ENCODE results near the gene HNRNPDL. TPM values are rescaled to one million over a fixed set of nuclear protein-coding genes. Genes with fewer than 3 reads are reported as not detected.
"Not testable (repeated sequence)": the region's sequence is repeated elsewhere in the genome, so short reads cannot be mapped to it uniquely, and the experiment has no call there.

The HNRNPDL gene
- total RNA-seq, 1 donor from 2014 or later, result 93.5 TPM

DNA sequence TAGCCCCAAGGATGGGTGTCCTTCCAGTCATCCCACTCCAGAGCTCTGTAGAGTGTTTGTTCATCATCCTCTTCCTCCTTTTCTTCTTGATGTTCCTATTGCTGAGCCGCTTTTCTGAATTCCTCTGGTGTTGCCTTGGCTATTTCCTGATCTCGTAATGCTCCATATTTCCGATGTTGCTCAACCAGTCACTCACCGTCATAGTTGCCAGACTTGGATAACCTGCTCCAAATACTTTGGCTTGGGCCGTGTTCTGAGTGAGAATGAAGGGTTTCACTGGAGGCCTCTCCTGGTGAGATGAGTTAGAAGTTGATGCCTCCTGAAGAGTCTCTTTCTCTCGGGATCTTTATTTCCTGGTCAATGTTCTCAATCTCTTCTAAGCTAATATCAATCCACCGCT is 28.7 kb downstream of the HNRNPDL start:
- Histone ChIP-seq H3K4me3 (no peak overlapping the region), H3K36me3 (no peaks in the 10 kb centered on the region), H3K9me3 (replicated peaks) (no peaks in the 10 kb centered on the region), H3K27ac (replicated peaks) (no peak overlapping the region), H3K27me3 (ENCODE audit: low read depth) (no peaks in the 10 kb centered on the region), H3K4me1 (no peaks in the 10 kb centered on the region)
- intact Hi-C loops (cut with micrococcal nuclease), result no loop called here
- no peak for DNase-seq
- no peak for TF ChIP-seq CTCF (IDR thresholded peaks at IDR 0.05; ENCODE audit: borderline replicate concordance)

DNA sequence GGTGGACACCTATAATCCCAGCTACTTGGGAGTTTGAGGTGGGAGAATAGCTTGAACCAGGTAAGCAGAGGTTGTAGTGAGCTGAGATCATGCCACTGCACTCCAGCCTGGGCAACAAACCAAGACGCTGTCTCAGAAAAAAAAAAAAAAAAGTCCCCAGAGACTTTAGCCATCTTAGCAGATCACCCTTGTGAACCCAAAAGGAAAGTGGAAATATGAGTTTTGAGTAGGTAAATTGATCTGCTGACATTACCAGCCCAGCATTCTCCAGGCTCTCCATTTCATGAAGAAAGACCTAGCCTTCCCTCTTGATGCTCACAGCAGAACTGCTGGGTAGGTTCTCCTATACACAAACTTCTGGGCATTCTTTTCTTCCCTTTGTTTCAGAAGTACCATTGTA is 32.0 kb downstream of the HNRNPDL start:
- no peak for DNase-seq
- Histone ChIP-seq H3K9me3 (replicated peaks) (no peaks in the 10 kb centered on the region), H3K27ac (replicated peaks) (no peak overlapping the region), H3K4me1 (no peaks in the 10 kb centered on the region), H3K36me3 (no peaks in the 10 kb centered on the region), H3K27me3 (ENCODE audit: low read depth) (no peaks in the 10 kb centered on the region), H3K4me3 (no peak overlapping the region)
- intact Hi-C loops (cut with micrococcal nuclease), result no loop called here
- no peak for TF ChIP-seq CTCF (IDR thresholded peaks at IDR 0.05; ENCODE audit: borderline replicate concordance)

- Histone ChIP-seq H3K36me3 (no peaks in the 10 kb centered on the region), H3K9me3 (replicated peaks) (no peaks in the 10 kb centered on the region), H3K4me3 (no peak overlapping the region), H3K4me1 (no peaks in the 10 kb centered on the region), H3K27me3 (ENCODE audit: low read depth) (no peaks in the 10 kb centered on the region), H3K27ac (replicated peaks) (no peak overlapping the region)
- intact Hi-C loops (cut with micrococcal nuclease), result no loop called here
- TF ChIP-seq CTCF (IDR thresholded peaks at IDR 0.05; ENCODE audit: borderline replicate concordance), result no peak
- no peak for DNase-seq
Measured at GRCh38 chr4:82397527-82397926, 32.7 kb downstream of the HNRNPDL start.

- H3K4me3 ChIP-seq, result no peak overlapping the region
- H3K4me1 ChIP-seq, result no peaks in the 10 kb centered on the region
- TF ChIP-seq CTCF (IDR thresholded peaks at IDR 0.05; ENCODE audit: borderline replicate concordance), result no peak
- H3K36me3 ChIP-seq, result no peaks in the 10 kb centered on the region
- no peaks in the 10 kb centered on the region for H3K27me3 ChIP-seq (ENCODE audit: low read depth)
- no peak overlapping the region for H3K27ac ChIP-seq (replicated peaks)
- intact Hi-C loops (cut with micrococcal nuclease), result no loop called here
- DNase-seq, result no peak
- H3K9me3 ChIP-seq (replicated peaks), result no peaks in the 10 kb centered on the region
Measured at GRCh38 chr4:82394896-82395295, 35.4 kb downstream of the HNRNPDL start.

DNA sequence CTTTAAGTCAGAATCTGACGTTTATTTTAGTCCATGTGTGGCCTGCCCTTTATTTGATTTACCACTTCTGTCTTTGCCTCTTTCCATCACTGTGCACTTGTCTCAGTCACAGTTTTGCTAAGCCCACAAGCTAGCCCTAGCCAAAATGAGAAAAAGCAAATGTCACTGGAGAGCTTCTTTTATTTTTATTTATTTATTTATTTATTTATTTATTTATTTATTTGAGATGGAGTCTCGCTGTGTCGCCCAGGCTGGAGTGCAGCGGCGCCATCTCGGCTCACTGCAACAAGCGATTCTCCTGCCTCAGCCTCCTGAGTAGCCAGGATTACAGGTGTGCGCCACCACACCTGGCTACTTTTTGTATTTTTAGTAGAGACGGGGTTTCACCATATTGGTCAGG is 40.2 kb downstream of the HNRNPDL start:
- intact Hi-C loops (cut with micrococcal nuclease); H3K27ac ChIP-seq (replicated peaks); DNase-seq; H3K4me3 ChIP-seq; H3K9me3 ChIP-seq (replicated peaks); H3K27me3 ChIP-seq (ENCODE audit: low read depth); H3K36me3 ChIP-seq: not testable (repeated sequence)
- H3K4me1 ChIP-seq, result peaks cover 12% of the 10 kb centered on the region

- intact Hi-C loops (cut with micrococcal nuclease), result no loop called here
- Histone ChIP-seq H3K36me3 (no peaks in the 10 kb centered on the region), H3K4me1 (peaks cover 12% of the 10 kb centered on the region), H3K9me3 (replicated peaks) (no peaks in the 10 kb centered on the region), H3K27ac (replicated peaks) (no peak overlapping the region), H3K4me3 (no peak overlapping the region), H3K27me3 (ENCODE audit: low read depth) (no peaks in the 10 kb centered on the region)
- peak; percentile 48 for TF ChIP-seq CTCF (IDR thresholded peaks at IDR 0.05; ENCODE audit: borderline replicate concordance)
- no peak for DNase-seq
Measured at GRCh38 chr4:82388405-82388804, 41.9 kb downstream of the HNRNPDL start.

DNA sequence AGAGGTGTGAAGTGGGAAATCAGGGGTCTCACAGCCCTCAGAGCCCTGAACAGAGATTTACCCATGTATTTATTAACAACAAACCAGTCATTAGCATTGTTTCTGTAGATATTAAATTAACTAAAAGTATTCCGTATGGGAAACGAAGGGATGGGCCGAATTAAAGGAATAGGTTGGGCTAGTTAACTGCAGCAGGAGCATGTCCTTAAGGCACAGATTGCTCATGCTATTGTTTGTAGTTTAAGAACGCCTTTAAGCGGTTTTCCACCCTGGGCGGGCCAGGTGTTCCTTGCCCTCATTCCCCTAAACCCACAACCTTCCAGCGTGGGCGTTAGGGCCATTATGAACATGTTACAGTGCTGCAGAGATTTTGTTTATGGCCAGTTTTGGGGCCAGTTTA is 44.0 kb downstream of the HNRNPDL start:
- H3K36me3 ChIP-seq; intact Hi-C loops (cut with micrococcal nuclease); DNase-seq: not testable (repeated sequence)

More for the DNA sequence above, 44.0 kb downstream of the HNRNPDL start:
- not testable (repeated sequence) for H3K27ac ChIP-seq (replicated peaks); H3K4me3 ChIP-seq; H3K27me3 ChIP-seq (ENCODE audit: low read depth); H3K9me3 ChIP-seq (replicated peaks)
- H3K4me1 ChIP-seq, result peaks cover 27% of the 10 kb centered on the region
